ENCODE data around the gene ZBTB1.

DNA sequence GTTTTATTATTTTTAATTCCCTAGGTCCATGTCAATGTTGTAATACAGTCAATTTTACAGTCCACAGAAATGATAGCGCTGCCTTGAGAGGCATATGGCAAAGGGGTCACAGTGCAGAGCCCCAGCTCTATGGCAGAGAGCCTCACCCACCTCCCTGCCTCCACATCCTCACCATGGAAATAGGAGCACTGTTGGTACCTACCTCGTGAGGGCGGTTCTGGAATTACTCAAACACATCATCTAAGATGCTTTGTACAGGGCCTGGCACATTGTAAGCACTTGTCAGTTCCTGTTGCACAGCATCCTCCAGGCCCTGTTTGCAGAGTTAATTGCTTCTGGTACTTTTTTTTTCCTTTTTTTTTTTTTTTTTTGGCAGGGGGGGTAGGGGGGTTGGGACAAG lies 43.3 kb upstream of the ZBTB1 start:
- TF ChIP-seq, protein P1, sequence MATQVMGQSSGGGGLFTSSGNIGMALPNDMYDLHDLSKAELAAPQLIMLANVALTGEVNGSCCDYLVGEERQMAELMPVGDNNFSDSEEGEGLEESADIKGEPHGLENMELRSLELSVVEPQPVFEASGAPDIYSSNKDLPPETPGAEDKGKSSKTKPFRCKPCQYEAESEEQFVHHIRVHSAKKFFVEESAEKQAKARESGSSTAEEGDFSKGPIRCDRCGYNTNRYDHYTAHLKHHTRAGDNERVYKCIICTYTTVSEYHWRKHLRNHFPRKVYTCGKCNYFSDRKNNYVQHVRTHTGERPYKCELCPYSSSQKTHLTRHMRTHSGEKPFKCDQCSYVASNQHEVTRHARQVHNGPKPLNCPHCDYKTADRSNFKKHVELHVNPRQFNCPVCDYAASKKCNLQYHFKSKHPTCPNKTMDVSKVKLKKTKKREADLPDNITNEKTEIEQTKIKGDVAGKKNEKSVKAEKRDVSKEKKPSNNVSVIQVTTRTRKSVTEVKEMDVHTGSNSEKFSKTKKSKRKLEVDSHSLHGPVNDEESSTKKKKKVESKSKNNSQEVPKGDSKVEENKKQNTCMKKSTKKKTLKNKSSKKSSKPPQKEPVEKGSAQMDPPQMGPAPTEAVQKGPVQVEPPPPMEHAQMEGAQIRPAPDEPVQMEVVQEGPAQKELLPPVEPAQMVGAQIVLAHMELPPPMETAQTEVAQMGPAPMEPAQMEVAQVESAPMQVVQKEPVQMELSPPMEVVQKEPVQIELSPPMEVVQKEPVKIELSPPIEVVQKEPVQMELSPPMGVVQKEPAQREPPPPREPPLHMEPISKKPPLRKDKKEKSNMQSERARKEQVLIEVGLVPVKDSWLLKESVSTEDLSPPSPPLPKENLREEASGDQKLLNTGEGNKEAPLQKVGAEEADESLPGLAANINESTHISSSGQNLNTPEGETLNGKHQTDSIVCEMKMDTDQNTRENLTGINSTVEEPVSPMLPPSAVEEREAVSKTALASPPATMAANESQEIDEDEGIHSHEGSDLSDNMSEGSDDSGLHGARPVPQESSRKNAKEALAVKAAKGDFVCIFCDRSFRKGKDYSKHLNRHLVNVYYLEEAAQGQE (IDR thresholded peaks at IDR 0.05): no peak
- TF ChIP-seq MAX (IDR thresholded peaks at IDR 0.05) (no peak), FOXA1 (IDR thresholded peaks at IDR 0.05) (no peak), TAF1 (conservative IDR thresholded peaks at IDR 0.05) (no peak), EGR1 (IDR thresholded peaks at IDR 0.05; ENCODE audit: low read depth in 2 of 2) (no peak), YY1 (IDR thresholded peaks at IDR 0.05) (no peak), JUND (IDR thresholded peaks at IDR 0.05) (no peak), GABPA (IDR thresholded peaks at IDR 0.05 in 1 of 2, conservative IDR thresholded peaks at IDR 0.05 in 1 of 2) (no peak)
- TF ChIP-seq, protein P2, sequence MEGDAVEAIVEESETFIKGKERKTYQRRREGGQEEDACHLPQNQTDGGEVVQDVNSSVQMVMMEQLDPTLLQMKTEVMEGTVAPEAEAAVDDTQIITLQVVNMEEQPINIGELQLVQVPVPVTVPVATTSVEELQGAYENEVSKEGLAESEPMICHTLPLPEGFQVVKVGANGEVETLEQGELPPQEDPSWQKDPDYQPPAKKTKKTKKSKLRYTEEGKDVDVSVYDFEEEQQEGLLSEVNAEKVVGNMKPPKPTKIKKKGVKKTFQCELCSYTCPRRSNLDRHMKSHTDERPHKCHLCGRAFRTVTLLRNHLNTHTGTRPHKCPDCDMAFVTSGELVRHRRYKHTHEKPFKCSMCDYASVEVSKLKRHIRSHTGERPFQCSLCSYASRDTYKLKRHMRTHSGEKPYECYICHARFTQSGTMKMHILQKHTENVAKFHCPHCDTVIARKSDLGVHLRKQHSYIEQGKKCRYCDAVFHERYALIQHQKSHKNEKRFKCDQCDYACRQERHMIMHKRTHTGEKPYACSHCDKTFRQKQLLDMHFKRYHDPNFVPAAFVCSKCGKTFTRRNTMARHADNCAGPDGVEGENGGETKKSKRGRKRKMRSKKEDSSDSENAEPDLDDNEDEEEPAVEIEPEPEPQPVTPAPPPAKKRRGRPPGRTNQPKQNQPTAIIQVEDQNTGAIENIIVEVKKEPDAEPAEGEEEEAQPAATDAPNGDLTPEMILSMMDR (IDR thresholded peaks at IDR 0.05; ENCODE audit: low read depth, low read length, missing input control): no peak

All from liver (tissue), 3 donors.